ENCODE results near the gene PPP4C. TPM values are rescaled to one million over a fixed set of nuclear protein-coding genes. Genes with fewer than 3 reads are reported as not detected.

PPP4C gene
- total and polyA plus RNA-seq, 2 of the 8 experiments (the other 6 are each of a cell fraction or from before 2014, with no cell fraction given) = 148 to 298 TPM

DNA sequence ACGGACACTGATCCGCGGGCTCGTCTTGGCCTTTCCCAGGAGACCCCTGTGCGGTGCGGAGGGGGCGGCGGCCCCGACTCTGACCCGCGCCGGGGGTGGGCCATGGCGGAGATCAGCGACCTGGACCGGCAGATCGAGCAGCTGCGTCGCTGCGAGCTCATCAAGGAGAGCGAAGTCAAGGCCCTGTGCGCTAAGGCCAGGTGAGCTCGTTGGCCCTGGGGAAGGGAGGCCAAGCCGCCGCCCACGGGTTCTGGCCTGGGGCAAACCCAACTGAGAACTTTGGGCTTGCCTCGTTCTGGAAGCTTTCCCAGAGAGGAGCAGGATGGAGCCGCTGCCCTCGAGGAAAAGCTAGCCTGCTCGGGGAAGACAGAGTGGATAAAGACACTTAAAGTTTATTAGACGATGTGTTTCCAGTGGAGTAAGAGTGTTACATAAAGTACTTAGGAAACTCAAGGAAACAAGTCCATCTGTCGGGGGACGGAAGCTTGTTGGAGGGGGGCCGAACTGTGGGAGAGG, 540 bp downstream of the PPP4C start (continued):
- TF ChIP-seq, protein P1, sequence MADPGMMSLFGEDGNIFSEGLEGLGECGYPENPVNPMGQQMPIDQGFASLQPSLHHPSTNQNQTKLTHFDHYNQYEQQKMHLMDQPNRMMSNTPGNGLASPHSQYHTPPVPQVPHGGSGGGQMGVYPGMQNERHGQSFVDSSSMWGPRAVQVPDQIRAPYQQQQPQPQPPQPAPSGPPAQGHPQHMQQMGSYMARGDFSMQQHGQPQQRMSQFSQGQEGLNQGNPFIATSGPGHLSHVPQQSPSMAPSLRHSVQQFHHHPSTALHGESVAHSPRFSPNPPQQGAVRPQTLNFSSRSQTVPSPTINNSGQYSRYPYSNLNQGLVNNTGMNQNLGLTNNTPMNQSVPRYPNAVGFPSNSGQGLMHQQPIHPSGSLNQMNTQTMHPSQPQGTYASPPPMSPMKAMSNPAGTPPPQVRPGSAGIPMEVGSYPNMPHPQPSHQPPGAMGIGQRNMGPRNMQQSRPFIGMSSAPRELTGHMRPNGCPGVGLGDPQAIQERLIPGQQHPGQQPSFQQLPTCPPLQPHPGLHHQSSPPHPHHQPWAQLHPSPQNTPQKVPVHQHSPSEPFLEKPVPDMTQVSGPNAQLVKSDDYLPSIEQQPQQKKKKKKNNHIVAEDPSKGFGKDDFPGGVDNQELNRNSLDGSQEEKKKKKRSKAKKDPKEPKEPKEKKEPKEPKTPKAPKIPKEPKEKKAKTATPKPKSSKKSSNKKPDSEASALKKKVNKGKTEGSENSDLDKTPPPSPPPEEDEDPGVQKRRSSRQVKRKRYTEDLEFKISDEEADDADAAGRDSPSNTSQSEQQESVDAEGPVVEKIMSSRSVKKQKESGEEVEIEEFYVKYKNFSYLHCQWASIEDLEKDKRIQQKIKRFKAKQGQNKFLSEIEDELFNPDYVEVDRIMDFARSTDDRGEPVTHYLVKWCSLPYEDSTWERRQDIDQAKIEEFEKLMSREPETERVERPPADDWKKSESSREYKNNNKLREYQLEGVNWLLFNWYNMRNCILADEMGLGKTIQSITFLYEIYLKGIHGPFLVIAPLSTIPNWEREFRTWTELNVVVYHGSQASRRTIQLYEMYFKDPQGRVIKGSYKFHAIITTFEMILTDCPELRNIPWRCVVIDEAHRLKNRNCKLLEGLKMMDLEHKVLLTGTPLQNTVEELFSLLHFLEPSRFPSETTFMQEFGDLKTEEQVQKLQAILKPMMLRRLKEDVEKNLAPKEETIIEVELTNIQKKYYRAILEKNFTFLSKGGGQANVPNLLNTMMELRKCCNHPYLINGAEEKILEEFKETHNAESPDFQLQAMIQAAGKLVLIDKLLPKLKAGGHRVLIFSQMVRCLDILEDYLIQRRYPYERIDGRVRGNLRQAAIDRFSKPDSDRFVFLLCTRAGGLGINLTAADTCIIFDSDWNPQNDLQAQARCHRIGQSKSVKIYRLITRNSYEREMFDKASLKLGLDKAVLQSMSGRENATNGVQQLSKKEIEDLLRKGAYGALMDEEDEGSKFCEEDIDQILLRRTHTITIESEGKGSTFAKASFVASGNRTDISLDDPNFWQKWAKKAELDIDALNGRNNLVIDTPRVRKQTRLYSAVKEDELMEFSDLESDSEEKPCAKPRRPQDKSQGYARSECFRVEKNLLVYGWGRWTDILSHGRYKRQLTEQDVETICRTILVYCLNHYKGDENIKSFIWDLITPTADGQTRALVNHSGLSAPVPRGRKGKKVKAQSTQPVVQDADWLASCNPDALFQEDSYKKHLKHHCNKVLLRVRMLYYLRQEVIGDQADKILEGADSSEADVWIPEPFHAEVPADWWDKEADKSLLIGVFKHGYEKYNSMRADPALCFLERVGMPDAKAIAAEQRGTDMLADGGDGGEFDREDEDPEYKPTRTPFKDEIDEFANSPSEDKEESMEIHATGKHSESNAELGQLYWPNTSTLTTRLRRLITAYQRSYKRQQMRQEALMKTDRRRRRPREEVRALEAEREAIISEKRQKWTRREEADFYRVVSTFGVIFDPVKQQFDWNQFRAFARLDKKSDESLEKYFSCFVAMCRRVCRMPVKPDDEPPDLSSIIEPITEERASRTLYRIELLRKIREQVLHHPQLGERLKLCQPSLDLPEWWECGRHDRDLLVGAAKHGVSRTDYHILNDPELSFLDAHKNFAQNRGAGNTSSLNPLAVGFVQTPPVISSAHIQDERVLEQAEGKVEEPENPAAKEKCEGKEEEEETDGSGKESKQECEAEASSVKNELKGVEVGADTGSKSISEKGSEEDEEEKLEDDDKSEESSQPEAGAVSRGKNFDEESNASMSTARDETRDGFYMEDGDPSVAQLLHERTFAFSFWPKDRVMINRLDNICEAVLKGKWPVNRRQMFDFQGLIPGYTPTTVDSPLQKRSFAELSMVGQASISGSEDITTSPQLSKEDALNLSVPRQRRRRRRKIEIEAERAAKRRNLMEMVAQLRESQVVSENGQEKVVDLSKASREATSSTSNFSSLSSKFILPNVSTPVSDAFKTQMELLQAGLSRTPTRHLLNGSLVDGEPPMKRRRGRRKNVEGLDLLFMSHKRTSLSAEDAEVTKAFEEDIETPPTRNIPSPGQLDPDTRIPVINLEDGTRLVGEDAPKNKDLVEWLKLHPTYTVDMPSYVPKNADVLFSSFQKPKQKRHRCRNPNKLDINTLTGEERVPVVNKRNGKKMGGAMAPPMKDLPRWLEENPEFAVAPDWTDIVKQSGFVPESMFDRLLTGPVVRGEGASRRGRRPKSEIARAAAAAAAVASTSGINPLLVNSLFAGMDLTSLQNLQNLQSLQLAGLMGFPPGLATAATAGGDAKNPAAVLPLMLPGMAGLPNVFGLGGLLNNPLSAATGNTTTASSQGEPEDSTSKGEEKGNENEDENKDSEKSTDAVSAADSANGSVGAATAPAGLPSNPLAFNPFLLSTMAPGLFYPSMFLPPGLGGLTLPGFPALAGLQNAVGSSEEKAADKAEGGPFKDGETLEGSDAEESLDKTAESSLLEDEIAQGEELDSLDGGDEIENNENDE (IDR thresholded peaks at IDR 0.05; ENCODE audit: insufficient replicate concordance, low read length) = no peak
- TF ChIP-seq CTBP2 (IDR thresholded peaks at IDR 0.05; ENCODE audit: borderline replicate concordance, insufficient read depth, insufficient read length, low read length) (no peak), POLR2AphosphoS5 (IDR thresholded peaks at IDR 0.05; ENCODE audit: low read depth, low read length) (no peak), RAD21 (IDR thresholded peaks at IDR 0.05 in 1 of 2, conservative IDR thresholded peaks at IDR 0.05 in 1 of 2; ENCODE audit: low read depth in 2 of 2, low read length in 2 of 2) (no peak), TCF12 (IDR thresholded peaks at IDR 0.05; ENCODE audit: low read depth, low read length) (no peak), SIN3A (conservative IDR thresholded peaks at IDR 0.05 in 1 of 2, IDR thresholded peaks at IDR 0.05 in 1 of 2; ENCODE audit: low read depth in 1 of 2, low read length in 2 of 2) (peak; percentile 16 to 73; a peak in 1 of 4 replicates), EP300 (IDR thresholded peaks at IDR 0.05; ENCODE audit: borderline replicate concordance in 1 of 2, low read depth in 2 of 2, low read length in 2 of 2) (no peak), ASH2L (IDR thresholded peaks at IDR 0.05; ENCODE audit: low read length) (peak; percentile 11), TEAD4 (IDR thresholded peaks at IDR 0.05; ENCODE audit: low read depth, low read length) (no peak)
- TF ChIP-seq, protein P2, sequence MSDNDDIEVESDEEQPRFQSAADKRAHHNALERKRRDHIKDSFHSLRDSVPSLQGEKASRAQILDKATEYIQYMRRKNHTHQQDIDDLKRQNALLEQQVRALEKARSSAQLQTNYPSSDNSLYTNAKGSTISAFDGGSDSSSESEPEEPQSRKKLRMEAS (IDR thresholded peaks at IDR 0.05) = no peak
